ENCODE data around the gene PTPN3. TPM values are rescaled to one million over a fixed set of nuclear protein-coding genes. Genes with fewer than 3 reads are reported as not detected.

The PTPN3 gene
- total RNA-seq, 1 experiment from 2014 or later = 10.4 TPM

- Histone ChIP-seq H3K36me3 (ENCODE audit: control insufficient read depth, insufficient read depth, low read length) (no peaks in the 10 kb centered on the region), H3K27me3 (ENCODE audit: control insufficient read depth, insufficient read depth, low read length) (no peaks in the 10 kb centered on the region), H3K27ac (ENCODE audit: low read length) (no peak overlapping the region), H3K4me3 (ENCODE audit: low read depth in 2 of 2, low read length in 2 of 2) (no peak overlapping the region), H3K9me3 (ENCODE audit: control insufficient read depth, insufficient read depth, low read depth, low read length) (no peaks in the 10 kb centered on the region), H3K4me1 (ENCODE audit: control insufficient read depth, insufficient read depth, low read length) (no peaks in the 10 kb centered on the region)
- TF ChIP-seq SIN3A (IDR thresholded peaks at IDR 0.05; ENCODE audit: borderline replicate concordance, insufficient read depth, low read depth, low read length) = no peak
- TF ChIP-seq TCF7L2 (IDR thresholded peaks at IDR 0.05; ENCODE audit: low read depth, low read length) = no peak
- TF ChIP-seq POLR2AphosphoS5 (IDR thresholded peaks at IDR 0.05; ENCODE audit: low read depth, low read length) = no peak
- no peak for TF ChIP-seq CTCF (IDR thresholded peaks at IDR 0.05)
- no peak for TF ChIP-seq REST (IDR thresholded peaks at IDR 0.05; ENCODE audit: insufficient read depth in 1 of 2, low read depth in 2 of 2, low read length in 1 of 2)
- intact Hi-C loops (cut with micrococcal nuclease; ENCODE audit: unreplicated experiment) (no loop called here), in situ Hi-C loops (cut with HindIII; ENCODE audit: low pct_unique_long_range_greater_than_20kb, low sequenced_read_pairs) (no loop called here)
- ATAC-seq = no peak
- no peak for DNase-seq (ENCODE audit: low read depth, low spot score)
- BruUV-seq (replicated peaks) = no TSS peak
- ChIA-PET CTCF (no interaction called here), POLR2A (no interaction called here)
These were observed 21.3 kb upstream of the PTPN3 start for GRCh38 chr9:109519366-109519765.

- Histone ChIP-seq H3K4me1 (ENCODE audit: control insufficient read depth, insufficient read depth, low read length) (no peaks in the 10 kb centered on the region), H3K27me3 (ENCODE audit: control insufficient read depth, insufficient read depth, low read length) (no peaks in the 10 kb centered on the region), H3K4me3 (ENCODE audit: low read depth in 2 of 2, low read length in 2 of 2) (no peak overlapping the region), H3K9me3 (ENCODE audit: control insufficient read depth, insufficient read depth, low read depth, low read length) (no peaks in the 10 kb centered on the region), H3K36me3 (ENCODE audit: control insufficient read depth, insufficient read depth, low read length) (no peaks in the 10 kb centered on the region), H3K27ac (ENCODE audit: low read length) (no peak overlapping the region)
- intact Hi-C loops (cut with micrococcal nuclease; ENCODE audit: unreplicated experiment) = no loop called here
- ChIA-PET CTCF (no interaction called here), POLR2A (no interaction called here)
- in situ Hi-C loops (cut with HindIII; ENCODE audit: low pct_unique_long_range_greater_than_20kb, low sequenced_read_pairs) = no loop called here
- TF ChIP-seq CTCF (IDR thresholded peaks at IDR 0.05) = no peak
- TF ChIP-seq SIN3A (IDR thresholded peaks at IDR 0.05; ENCODE audit: borderline replicate concordance, insufficient read depth, low read depth, low read length) = no peak
- ATAC-seq = no peak
- DNase-seq (ENCODE audit: low read depth, low spot score) = no peak
- BruUV-seq (replicated peaks) = no TSS peak
These were observed 20.7 kb upstream of the PTPN3 start for GRCh38 chr9:109518621-109519335.
